SU-DHL-6 (cell line): ENCODE measurements around the gene SSR4.

ENCODE experiments used
- H2AFZ ChIP-seq: fragments of 200-600 bp; sonication (generic); 2 replicates; pipeline ENCODE4 v1.6.1; 2014; ENCODE audit warnings: low read depth, mild to moderate bottlenecking, moderate library complexity, mixed read lengths, antibody characterized with exemption, low read length; ENCODE audit not compliant: severe bottlenecking
- H3F3A ChIP-seq: fragments of 200-600 bp; shearing (Covaris generic); 2 replicates; pipeline ENCODE4 v1.6.0; 2016; ENCODE audit warnings: antibody characterized with exemption, mild to moderate bottlenecking; ENCODE audit not compliant: insufficient read depth
- H3K27ac ChIP-seq: fragments of 200-600 bp; sonication (generic); 2 replicates; pipeline ENCODE4 v1.5.1; 2016; ENCODE audit warnings: low read depth, mild to moderate bottlenecking, low read length, moderate library complexity, mixed read lengths
- H3K27me3 ChIP-seq: fragments of 200-600 bp; sonication (generic), shearing (Covaris generic); 2 replicates; pipeline ENCODE4 v1.6.0; 2014; ENCODE audit warnings: mild to moderate bottlenecking, low read length
- H3K36me3 ChIP-seq: fragments of 200-600 bp; sonication (generic); 2 replicates; pipeline ENCODE4 v1.6.1; 2014; ENCODE audit warnings: mild to moderate bottlenecking, low read length, mixed read lengths
- H3K4me2 ChIP-seq: fragments of 300-600, 200-600 bp; shearing (Covaris generic), sonication (generic); 2 replicates; pipeline ENCODE4 v1.6.0; 2014; ENCODE audit warnings: low read length, low read depth, mild to moderate bottlenecking; ENCODE audit not compliant: poor library complexity, severe bottlenecking
- H3K4me3 ChIP-seq: fragments of 200-600 bp; sonication (generic); 2 replicates; pipeline ENCODE4 v1.5.1; 2014; ENCODE audit warnings: antibody characterized with exemption, low read length, mild to moderate bottlenecking, mixed read lengths; ENCODE audit not compliant: insufficient read depth, poor library complexity, severe bottlenecking
- H3K79me2 ChIP-seq: fragments of 200-600 bp; sonication (generic); 2 replicates; pipeline ENCODE4 v1.6.1; 2014; ENCODE audit warnings: mild to moderate bottlenecking, low read length, moderate library complexity; ENCODE audit not compliant: insufficient read depth
- H3K9ac ChIP-seq: fragments of 200-600 bp; sonication (generic); 2 replicates; pipeline ENCODE4 v1.7.0; 2014; ENCODE audit warnings: mild to moderate bottlenecking, low read length
- H3K9me2 ChIP-seq: fragments of 200-600 bp; sonication (generic); replicated peaks from 2 replicates; pipeline ENCODE4 v1.6.1; 2014; ENCODE audit warnings: low read length; ENCODE audit not compliant: insufficient read depth
- H3K9me3 ChIP-seq: fragments of 200-600 bp; sonication (generic); 2 replicates; pipeline ENCODE4 v1.6.1; 2014; ENCODE audit warnings: low read length, mixed read lengths; ENCODE audit not compliant: insufficient read depth
- H4K20me1 ChIP-seq: fragments of 200-600 bp; sonication (generic); 2 replicates; pipeline ENCODE4 v1.6.1; 2014; ENCODE audit warnings: low read depth, mild to moderate bottlenecking, antibody characterized with exemption, low read length, moderate library complexity, mixed read lengths
- CTCF ChIP-seq: fragments of 200-600 bp; sonication (generic); IDR thresholded peaks from one replicate; pipeline ENCODE4 v1.5.1; 2017; ENCODE audit warnings: antibody characterized with exemption, mild to moderate bottlenecking, low read length, moderate library complexity; ENCODE audit not compliant: insufficient read depth, poor library complexity, severe bottlenecking
- EZH2phosphoT487 ChIP-seq: fragments of 200-600 bp; sonication (generic), shearing (Covaris generic); conservative IDR thresholded peaks from 2 replicates; pipeline ENCODE4 v1.6.1; 2018; ENCODE audit warnings: mild to moderate bottlenecking, antibody characterized with exemption, low read length, moderate library complexity, mixed read lengths

The SSR4 gene

DNA sequence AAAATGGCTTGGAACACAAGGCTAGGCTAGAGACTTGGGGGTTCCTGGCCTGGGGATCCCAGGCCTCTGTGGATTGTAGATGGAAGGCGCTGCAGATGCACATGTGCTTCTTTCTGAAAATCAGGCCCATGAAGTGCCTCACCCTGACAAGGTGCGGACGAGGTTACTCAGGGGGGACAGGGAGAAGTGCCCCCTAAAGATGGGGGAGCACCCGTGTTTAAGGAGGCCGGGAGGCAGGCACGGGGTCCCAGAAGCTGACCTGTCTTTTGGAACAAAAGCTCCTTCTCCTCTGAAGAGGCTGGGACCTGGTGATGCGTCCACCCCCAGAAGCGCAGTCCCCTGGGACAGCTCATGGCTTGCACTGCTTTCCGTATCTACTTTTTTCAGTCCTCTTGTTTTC lies 33.4 kb downstream of the SSR4 start:
- no peak overlapping the region for H3K9ac ChIP-seq
- TF ChIP-seq EZH2phosphoT487 (no peak), CTCF (no peak)
- H3K9me3 ChIP-seq: no peaks in the 10 kb centered on the region
- no peaks in the 10 kb centered on the region for H3K79me2 ChIP-seq
- H3F3A ChIP-seq: no peaks in the 10 kb centered on the region
- H3K9me2 ChIP-seq: no peaks in the 10 kb centered on the region
- no peaks in the 10 kb centered on the region for H3K27me3 ChIP-seq
- H2AFZ ChIP-seq: no peak overlapping the region
- H3K4me2 ChIP-seq: no peak overlapping the region
- no peaks in the 10 kb centered on the region for H4K20me1 ChIP-seq
- H3K27ac ChIP-seq: no peak overlapping the region
- H3K36me3 ChIP-seq: no peaks in the 10 kb centered on the region
- H3K4me3 ChIP-seq: no peak overlapping the region

DNA sequence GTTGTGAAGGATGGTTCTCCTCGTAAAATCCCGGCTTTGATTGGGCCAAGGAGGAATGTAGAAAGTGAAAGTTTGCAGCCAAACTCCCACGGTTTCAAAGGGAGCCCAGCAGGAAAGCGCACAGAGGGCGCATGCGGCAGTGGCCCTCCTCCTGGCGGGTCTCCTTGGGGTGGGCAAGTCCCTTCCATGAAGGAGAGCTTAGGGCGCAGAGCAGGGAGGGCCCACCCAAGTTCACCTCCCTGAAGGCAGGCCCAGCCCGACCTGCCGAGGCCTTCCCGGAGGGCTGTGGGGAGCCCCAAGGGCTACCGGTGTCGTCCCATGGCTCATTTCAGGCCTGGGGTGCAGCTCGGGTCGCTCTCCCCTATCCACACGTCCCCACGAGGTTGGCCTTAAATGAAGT lies 33.8 kb downstream of the SSR4 start:
- Histone ChIP-seq H3K9ac (no peak overlapping the region), H3K79me2 (no peaks in the 10 kb centered on the region), H3K36me3 (no peaks in the 10 kb centered on the region), H2AFZ (no peak overlapping the region), H3K4me2 (no peak overlapping the region), H3K27me3 (no peaks in the 10 kb centered on the region), H3K9me3 (no peaks in the 10 kb centered on the region), H3F3A (no peaks in the 10 kb centered on the region), H3K9me2 (no peaks in the 10 kb centered on the region), H4K20me1 (no peaks in the 10 kb centered on the region), H3K4me3 (no peak overlapping the region), H3K27ac (no peak overlapping the region)
- no peak for TF ChIP-seq EZH2phosphoT487

DNA sequence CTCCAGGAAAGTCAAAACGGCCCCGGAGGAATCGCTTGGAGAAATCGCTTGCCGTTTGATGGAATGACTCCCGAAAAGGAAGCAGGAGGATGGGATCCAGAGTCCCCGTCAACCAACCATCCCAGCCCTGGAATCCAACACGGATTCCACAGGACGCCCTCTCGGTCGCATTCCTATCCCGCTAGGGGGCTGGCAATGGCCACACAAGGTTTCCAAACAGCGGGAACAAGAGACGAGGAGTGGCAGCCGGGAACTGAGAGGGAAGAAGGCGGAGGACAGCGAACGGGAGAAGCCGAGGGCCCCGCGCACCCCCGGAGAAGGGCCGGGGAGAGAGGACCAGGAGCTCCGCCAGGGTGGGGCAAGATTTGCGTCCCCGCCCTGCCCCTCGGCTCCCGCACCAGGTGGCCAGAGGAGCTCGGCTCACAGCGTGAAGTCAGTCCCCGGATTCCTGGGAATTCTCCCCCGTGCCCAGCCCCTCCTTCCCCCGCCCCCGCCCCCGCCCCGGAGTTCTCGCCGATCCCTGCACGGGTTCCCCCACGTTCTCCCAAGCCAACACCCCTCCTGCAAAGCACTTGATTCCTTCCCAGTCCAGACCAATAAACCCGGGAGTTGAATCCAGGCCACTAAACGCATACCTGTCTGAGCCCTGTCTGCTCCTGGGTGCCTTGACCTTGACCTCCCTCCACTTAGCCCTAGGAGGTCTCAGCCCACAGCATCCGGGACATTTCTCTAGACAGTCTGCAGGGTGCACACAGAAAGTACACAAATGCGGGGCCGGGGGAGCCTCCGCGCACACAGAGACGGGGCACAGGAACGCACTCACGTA lies 34.5 kb downstream of the SSR4 start:
- Histone ChIP-seq H3K9me2 (no peaks in the 10 kb centered on the region), H3K4me2 (no peak overlapping the region), H3F3A (no peaks in the 10 kb centered on the region), H3K4me3 (no peak overlapping the region), H4K20me1 (no peaks in the 10 kb centered on the region), H3K36me3 (no peaks in the 10 kb centered on the region), H3K9me3 (no peaks in the 10 kb centered on the region), H2AFZ (no peak overlapping the region), H3K79me2 (no peaks in the 10 kb centered on the region), H3K27me3 (no peaks in the 10 kb centered on the region), H3K9ac (no peak overlapping the region), H3K27ac (no peak overlapping the region)
- no peak for TF ChIP-seq EZH2phosphoT487
- no peak for TF ChIP-seq CTCF

DNA sequence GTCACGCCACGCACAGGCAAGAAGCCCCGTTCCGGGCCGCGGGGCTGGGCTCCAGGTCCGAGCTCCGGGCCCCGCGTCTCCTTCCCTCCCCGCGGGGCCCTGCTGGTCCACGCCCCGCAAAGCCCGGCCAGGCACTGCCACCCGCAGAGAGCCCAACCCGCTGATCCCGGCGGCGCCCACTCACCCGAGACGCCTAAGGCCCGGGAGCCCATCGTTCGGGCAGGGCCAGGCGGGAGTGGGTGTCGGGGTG lies 35.0 kb downstream of the SSR4 start:
- Histone ChIP-seq H3K79me2 (no peaks in the 10 kb centered on the region), H3F3A (no peaks in the 10 kb centered on the region), H3K9me3 (no peaks in the 10 kb centered on the region), H3K4me2 (no peak overlapping the region), H3K9me2 (no peaks in the 10 kb centered on the region), H3K27ac (no peak overlapping the region), H4K20me1 (no peaks in the 10 kb centered on the region), H3K4me3 (no peak overlapping the region), H3K27me3 (no peaks in the 10 kb centered on the region), H3K9ac (no peak overlapping the region), H3K36me3 (no peaks in the 10 kb centered on the region), H2AFZ (no peak overlapping the region)
- no peak for TF ChIP-seq EZH2phosphoT487
- no peak for TF ChIP-seq CTCF
